K562 (cell line): ENCODE data around the gene IRF3. TPM values are rescaled to one million over a fixed set of nuclear protein-coding genes. Genes with fewer than 3 reads are reported as not detected.

Source experiments
- BHLHE40 ChIP-seq: IDR thresholded peaks from 2 replicates; pipeline ENCODE4 v1.6.1; 2011; ENCODE audit warnings: low read length, improper control_type of control experiment
- CEBPB ChIP-seq: fragments of 450-650 bp; IDR thresholded peaks from 2 replicates; pipeline ENCODE4 v1.6.1; 2016; ENCODE audit warnings: missing genetic modification characterization, missing compliant biosample characterization
- CEBPG ChIP-seq, 3 experiments: fragments of 200-800 bp in 1 of 3; sonication (Bioruptor generic) in 1 of 3; sonication (generic) in 1 of 3; formaldehyde crosslinking in 1 of 3; IDR thresholded peaks in 2 of 3; conservative IDR thresholded peaks in 1 of 3; 2 replicates each; pipeline versions ENCODE4 v1.6.1 to v1.8.0; 2016 to 2022; ENCODE audit warnings: missing compliant biosample characterization in 2 of 3, missing genetic modification characterization in 2 of 3, mild to moderate bottlenecking in 1 of 3, missing genetic modification reagents in 1 of 3
- GTF2A2 ChIP-seq: IDR thresholded peaks from 2 replicates; pipeline ENCODE4 v1.6.1; 2016; ENCODE audit warnings: mild to moderate bottlenecking, missing genetic modification characterization, missing compliant biosample characterization
- HNRNPLL ChIP-seq: fragments of 200-400 bp; formaldehyde crosslinking; IDR thresholded peaks from 2 replicates; pipeline ENCODE4 v1.6.1; 2017; ENCODE audit warnings: low read length, low read depth, mild to moderate bottlenecking; ENCODE audit not compliant: poor library complexity, severe bottlenecking
- KDM1A ChIP-seq, 2 experiments: fragments of 450-650 bp; IDR thresholded peaks; 2 replicates each; pipeline ENCODE4 v1.6.1; 2016; ENCODE audit warnings: mild to moderate bottlenecking in 2 of 2
- MED1 ChIP-seq: sonication (generic); formaldehyde crosslinking; IDR thresholded peaks from 2 replicates; pipeline ENCODE4 v1.8.1; 2023; ENCODE audit warnings: missing genetic modification reagents, borderline replicate concordance
- PTRF ChIP-seq: fragments of 450-650 bp; IDR thresholded peaks from 2 replicates; pipeline ENCODE4 v1.6.1; 2016; ENCODE audit warnings: mild to moderate bottlenecking, missing genetic modification characterization, missing compliant biosample characterization
- RB1 ChIP-seq: fragments of 450-650 bp; IDR thresholded peaks from 2 replicates; pipeline ENCODE4 v1.6.1; 2017; ENCODE audit warnings: low read depth, mild to moderate bottlenecking
- SFPQ ChIP-seq: fragments of 200-400 bp; formaldehyde crosslinking; IDR thresholded peaks from 2 replicates; pipeline ENCODE4 v1.6.1; 2017; ENCODE audit warnings: mild to moderate bottlenecking, low read depth, low read length, moderate library complexity
- STAT6 ChIP-seq: sonication (generic); formaldehyde crosslinking; IDR thresholded peaks from 2 replicates; pipeline ENCODE4 v1.8.1; 2023; ENCODE audit warnings: mild to moderate bottlenecking, missing genetic modification reagents
- ZNF263 ChIP-seq: sonication (generic); formaldehyde crosslinking; IDR thresholded peaks from 2 replicates; pipeline ENCODE4 v1.8.0; 2022; ENCODE audit warnings: mild to moderate bottlenecking, missing genetic modification reagents, borderline replicate concordance
- polyA plus RNA-seq, 8 experiments: library from polyadenylated mRNA; depleted of rRNA in 4 of 8; stranded (reverse) in 5 of 8; unstranded in 3 of 8; fragments of >200 nt; fragmentation: Nextera tagmentation in 2 of 8; fragmentation: Illumina TruSeq in 1 of 8; extraction: Ambion mirVana in 2 of 8; extraction: Trizol in 1 of 8; gene quantifications; 2 replicates each; pipeline versions ENCODE4 v1.2.1 to v1.2.3, GENCODE V29; 2011 to 2014; ENCODE audit warnings: inconsistent platforms in 1 of 8, missing spikeins in 1 of 8
- total RNA-seq, 7 experiments: library from RNA; depleted of rRNA in 6 of 7; stranded (reverse); fragments of >200 nt in 6 of 7; fragmentation: Illumina TruSeq in 2 of 7; extraction: Trizol in 2 of 7; gene quantifications; 2 replicates each; pipeline versions ENCODE4 v1.2.1 to v1.2.3, GENCODE V29; 2011 to 2021; ENCODE audit warnings: low replicate concordance in 1 of 7
- TF ChIP-seq, protein P1 (sequence below): fragments of 250-450 bp; sonication (Bioruptor Pico); IDR thresholded peaks from 2 replicates; pipeline ENCODE4 v1.8.0; 2021; ENCODE audit warnings: moderate library complexity, mild to moderate bottlenecking, inconsistent platforms
- TF ChIP-seq, protein P2 (sequence below), 2 experiments: fragments of 150-350 bp in 1 of 2; IDR thresholded peaks; 2 replicates each; pipeline ENCODE4 v1.6.1; 2012 to 2016; ENCODE audit warnings: low read depth in 2 of 2, low read length in 2 of 2, mild to moderate bottlenecking in 1 of 2, moderate library complexity in 1 of 2
- TF ChIP-seq, protein P3 (sequence below): fragments of 450-650 bp; conservative IDR thresholded peaks from 2 replicates; pipeline ENCODE4 v1.6.1; 2016; ENCODE audit warnings: missing genetic modification characterization, low read depth, mild to moderate bottlenecking, control low read depth, missing compliant biosample characterization

The IRF3 gene
- total and polyA plus RNA-seq, 9 of the 15 experiments (the other 6 are each of a cell fraction or from before 2014, with no cell fraction given) = 7.5 to 145 (median 65.4) TPM

- TF ChIP-seq, protein P1, sequence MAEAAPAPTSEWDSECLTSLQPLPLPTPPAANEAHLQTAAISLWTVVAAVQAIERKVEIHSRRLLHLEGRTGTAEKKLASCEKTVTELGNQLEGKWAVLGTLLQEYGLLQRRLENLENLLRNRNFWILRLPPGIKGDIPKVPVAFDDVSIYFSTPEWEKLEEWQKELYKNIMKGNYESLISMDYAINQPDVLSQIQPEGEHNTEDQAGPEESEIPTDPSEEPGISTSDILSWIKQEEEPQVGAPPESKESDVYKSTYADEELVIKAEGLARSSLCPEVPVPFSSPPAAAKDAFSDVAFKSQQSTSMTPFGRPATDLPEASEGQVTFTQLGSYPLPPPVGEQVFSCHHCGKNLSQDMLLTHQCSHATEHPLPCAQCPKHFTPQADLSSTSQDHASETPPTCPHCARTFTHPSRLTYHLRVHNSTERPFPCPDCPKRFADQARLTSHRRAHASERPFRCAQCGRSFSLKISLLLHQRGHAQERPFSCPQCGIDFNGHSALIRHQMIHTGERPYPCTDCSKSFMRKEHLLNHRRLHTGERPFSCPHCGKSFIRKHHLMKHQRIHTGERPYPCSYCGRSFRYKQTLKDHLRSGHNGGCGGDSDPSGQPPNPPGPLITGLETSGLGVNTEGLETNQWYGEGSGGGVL (CRISPR knock-in tag) = no peak
- TF ChIP-seq, protein P2, sequence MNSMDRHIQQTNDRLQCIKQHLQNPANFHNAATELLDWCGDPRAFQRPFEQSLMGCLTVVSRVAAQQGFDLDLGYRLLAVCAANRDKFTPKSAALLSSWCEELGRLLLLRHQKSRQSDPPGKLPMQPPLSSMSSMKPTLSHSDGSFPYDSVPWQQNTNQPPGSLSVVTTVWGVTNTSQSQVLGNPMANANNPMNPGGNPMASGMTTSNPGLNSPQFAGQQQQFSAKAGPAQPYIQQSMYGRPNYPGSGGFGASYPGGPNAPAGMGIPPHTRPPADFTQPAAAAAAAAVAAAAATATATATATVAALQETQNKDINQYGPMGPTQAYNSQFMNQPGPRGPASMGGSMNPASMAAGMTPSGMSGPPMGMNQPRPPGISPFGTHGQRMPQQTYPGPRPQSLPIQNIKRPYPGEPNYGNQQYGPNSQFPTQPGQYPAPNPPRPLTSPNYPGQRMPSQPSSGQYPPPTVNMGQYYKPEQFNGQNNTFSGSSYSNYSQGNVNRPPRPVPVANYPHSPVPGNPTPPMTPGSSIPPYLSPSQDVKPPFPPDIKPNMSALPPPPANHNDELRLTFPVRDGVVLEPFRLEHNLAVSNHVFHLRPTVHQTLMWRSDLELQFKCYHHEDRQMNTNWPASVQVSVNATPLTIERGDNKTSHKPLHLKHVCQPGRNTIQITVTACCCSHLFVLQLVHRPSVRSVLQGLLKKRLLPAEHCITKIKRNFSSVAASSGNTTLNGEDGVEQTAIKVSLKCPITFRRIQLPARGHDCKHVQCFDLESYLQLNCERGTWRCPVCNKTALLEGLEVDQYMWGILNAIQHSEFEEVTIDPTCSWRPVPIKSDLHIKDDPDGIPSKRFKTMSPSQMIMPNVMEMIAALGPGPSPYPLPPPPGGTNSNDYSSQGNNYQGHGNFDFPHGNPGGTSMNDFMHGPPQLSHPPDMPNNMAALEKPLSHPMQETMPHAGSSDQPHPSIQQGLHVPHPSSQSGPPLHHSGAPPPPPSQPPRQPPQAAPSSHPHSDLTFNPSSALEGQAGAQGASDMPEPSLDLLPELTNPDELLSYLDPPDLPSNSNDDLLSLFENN (IDR thresholded peaks at IDR 0.05; ENCODE audit: low read depth in 2 of 2, low read length in 2 of 2) = no peak
- TF ChIP-seq HNRNPLL (peak; percentile 28), SFPQ (no peak), ZNF263 (no peak), CEBPG (CRISPR knock-in tag; IDR thresholded peaks at IDR 0.05) (no peak), CEBPG (tag; conservative IDR thresholded peaks at IDR 0.05 in 1 of 2, IDR thresholded peaks at IDR 0.05 in 1 of 2) (no peak), CEBPB (tag) (no peak), MED1 (CRISPR knock-in tag) (no peak), STAT6 (CRISPR knock-in tag) (no peak), GTF2A2 (tag) (no peak), PTRF (tag) (no peak), KDM1A (IDR thresholded peaks at IDR 0.05) (no peak), RB1 (no peak), BHLHE40 (no peak)
- TF ChIP-seq, protein P3, sequence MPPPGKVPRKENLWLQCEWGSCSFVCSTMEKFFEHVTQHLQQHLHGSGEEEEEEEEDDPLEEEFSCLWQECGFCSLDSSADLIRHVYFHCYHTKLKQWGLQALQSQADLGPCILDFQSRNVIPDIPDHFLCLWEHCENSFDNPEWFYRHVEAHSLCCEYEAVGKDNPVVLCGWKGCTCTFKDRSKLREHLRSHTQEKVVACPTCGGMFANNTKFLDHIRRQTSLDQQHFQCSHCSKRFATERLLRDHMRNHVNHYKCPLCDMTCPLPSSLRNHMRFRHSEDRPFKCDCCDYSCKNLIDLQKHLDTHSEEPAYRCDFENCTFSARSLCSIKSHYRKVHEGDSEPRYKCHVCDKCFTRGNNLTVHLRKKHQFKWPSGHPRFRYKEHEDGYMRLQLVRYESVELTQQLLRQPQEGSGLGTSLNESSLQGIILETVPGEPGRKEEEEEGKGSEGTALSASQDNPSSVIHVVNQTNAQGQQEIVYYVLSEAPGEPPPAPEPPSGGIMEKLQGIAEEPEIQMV (tag) = no peak
These were observed 46.8 kb upstream of the IRF3 start (continued) for GRCh38 chr19:49712397-49712859.
